IPS-NIHi7 (cell line): ENCODE results near the gene CTNND2.
"Not testable (repeated sequence)": the region's sequence is repeated elsewhere in the genome, so short reads cannot be mapped to it uniquely, and the experiment has no call there.

Experiments
- DNase-seq: peaks from one replicate; pipeline ENCODE4 v3.0.0; 2012; ENCODE audit warnings: mixed read lengths; ENCODE audit errors: extremely low spot score

Gene CTNND2

GRCh38 chr5:11679676-11680075 lies 224.6 kb downstream of the CTNND2 start:
- DNase-seq = no peak

- DNase-seq = no peak
Observed at GRCh38 chr5:11675184-11675583, 229.1 kb downstream of the CTNND2 start.

GRCh38 chr5:11672385-11673085 lies 231.7 kb downstream of the CTNND2 start:
- no peak for DNase-seq

- DNase-seq = no peak
Observed at GRCh38 chr5:11658376-11658775, 245.9 kb downstream of the CTNND2 start.

- no peak for DNase-seq
Observed at GRCh38 chr5:11656916-11657315, 247.3 kb downstream of the CTNND2 start.

GRCh38 chr5:11655681-11656080 lies 248.6 kb downstream of the CTNND2 start:
- no peak for DNase-seq

GRCh38 chr5:11650936-11651335 lies 253.3 kb downstream of the CTNND2 start:
- DNase-seq = peak; percentile 19

- no peak for DNase-seq
Observed at GRCh38 chr5:11646141-11646540, 258.1 kb downstream of the CTNND2 start.

- no peak for DNase-seq
Observed at GRCh38 chr5:11642438-11642837, 261.8 kb downstream of the CTNND2 start.

GRCh38 chr5:11640158-11640873 lies 263.9 kb downstream of the CTNND2 start:
- no peak for DNase-seq

- DNase-seq = no peak
Observed at GRCh38 chr5:11622785-11623184, 281.5 kb downstream of the CTNND2 start.

- DNase-seq = no peak
Observed at GRCh38 chr5:11620172-11620571, 284.1 kb downstream of the CTNND2 start.

GRCh38 chr5:11619339-11620024 lies 284.8 kb downstream of the CTNND2 start:
- no peak for DNase-seq

GRCh38 chr5:11617080-11617479 lies 287.2 kb downstream of the CTNND2 start:
- DNase-seq = no peak

- not testable (repeated sequence) for DNase-seq
Observed at GRCh38 chr5:11616624-11617023, 287.6 kb downstream of the CTNND2 start.

- DNase-seq = no peak
Observed at GRCh38 chr5:11611011-11611410, 293.2 kb downstream of the CTNND2 start.

GRCh38 chr5:11609570-11610303 lies 294.5 kb downstream of the CTNND2 start:
- DNase-seq = no peak

- no peak for DNase-seq
Observed at GRCh38 chr5:11608530-11608929, 295.7 kb downstream of the CTNND2 start.

GRCh38 chr5:11607944-11608483 lies 296.2 kb downstream of the CTNND2 start:
- no peak for DNase-seq

GRCh38 chr5:11602298-11602697 lies 301.9 kb downstream of the CTNND2 start:
- DNase-seq = no peak

GRCh38 chr5:11599499-11599898 lies 304.7 kb downstream of the CTNND2 start:
- no peak for DNase-seq

GRCh38 chr5:11596657-11597071 lies 307.6 kb downstream of the CTNND2 start:
- no peak for DNase-seq
